H1 (cell line): ENCODE results near the gene RSF1. TPM values are rescaled to one million over a fixed set of nuclear protein-coding genes. Genes with fewer than 3 reads are reported as not detected.

Experiments used
- CTCF ChIA-PET: fragments of 300-600 bp; sonication (Branson Sonifier 250); formaldehyde crosslinking; loops from one replicate; lab custom pipeline; 2021; ENCODE audit not compliant: partially characterized antibody; lab: Charles Lee
- POLR2A ChIA-PET: fragments of 300-600 bp; sonication (Branson Sonifier 250); formaldehyde crosslinking; loops from one replicate; lab custom pipeline; 2021; ENCODE audit warnings: inconsistent platforms; ENCODE audit not compliant: partially characterized antibody; lab: Charles Lee
- DNase-seq, 2 experiments: peaks; one replicate each; pipeline versions ENCODE4 v3.0.0 to v3.0.0-alpha.2; 2010 to 2022; ENCODE audit warnings: low spot score in 2 of 2, low read depth in 1 of 2, mixed read lengths in 1 of 2
- FAIRE-seq: peaks from 2 replicates; lab custom pipeline; 2011; peaks lifted over from hg19 to GRCh38; lab: Jason Lieb, UNC
- H2AFZ ChIP-seq: 2 replicates; pipeline ENCODE4 v1.8.1; 2012; ENCODE audit warnings: low read length, inconsistent platforms
- H2AK5ac ChIP-seq: 2 replicates; pipeline ENCODE4 v1.6.1; 2013; ENCODE audit warnings: low read depth, low read length
- H2BK120ac ChIP-seq: replicated peaks from 2 replicates; pipeline ENCODE3; 2013; ENCODE audit warnings: low read depth, low read length, inconsistent platforms
- H2BK12ac ChIP-seq: 2 replicates; pipeline ENCODE4 v1.6.1; 2013; ENCODE audit warnings: low read depth, low read length
- H2BK15ac ChIP-seq: 2 replicates; pipeline ENCODE4 v1.6.1; 2013; ENCODE audit warnings: low read length
- H2BK20ac ChIP-seq: 2 replicates; pipeline ENCODE4 v1.6.1; 2013; ENCODE audit warnings: low read length
- H2BK5ac ChIP-seq: 2 replicates; pipeline ENCODE4 v1.6.1; 2013; ENCODE audit warnings: low read depth, low read length
- H3K14ac ChIP-seq: 2 replicates; pipeline ENCODE4 v1.6.1; 2013; ENCODE audit warnings: inconsistent platforms; ENCODE audit not compliant: insufficient read length
- H3K18ac ChIP-seq: 2 replicates; pipeline ENCODE4 v1.6.1; 2013; ENCODE audit warnings: low read length; ENCODE audit errors: extremely low read depth
- H3K23ac ChIP-seq: 2 replicates; pipeline ENCODE4 v1.6.1; 2013; ENCODE audit warnings: inconsistent platforms; ENCODE audit not compliant: insufficient read length
- H3K23me2 ChIP-seq: 2 replicates; pipeline ENCODE4 v1.6.1; 2013; ENCODE audit warnings: low read depth, low read length
- H3K27ac ChIP-seq: 2 replicates; pipeline ENCODE4 v1.6.1; 2011; ENCODE audit warnings: low read depth, low read length, inconsistent platforms
- H3K27me3 ChIP-seq, 4 experiments: replicated peaks in 1 of 4; 1 replicate in 1 of 4; 2 replicates in 3 of 4; pipeline versions ENCODE4 v1.6.1 to v1.8.1; 2011 to 2013; ENCODE audit warnings: low read length in 3 of 4, mild to moderate bottlenecking in 3 of 4, inconsistent platforms in 2 of 4, mixed read lengths in 2 of 4, moderate library complexity in 1 of 4; ENCODE audit not compliant: control insufficient read depth in 3 of 4, insufficient read depth in 3 of 4; ENCODE audit errors: extremely low read depth in 1 of 4
- H3K36me3 ChIP-seq, 4 experiments: 2 replicates each; pipeline versions ENCODE4 v1.6.1 to v1.8.1; 2011 to 2013; ENCODE audit warnings: mild to moderate bottlenecking in 4 of 4, low read length in 3 of 4, moderate library complexity in 2 of 4, control low read depth in 1 of 4, inconsistent platforms in 1 of 4; ENCODE audit not compliant: insufficient read depth in 4 of 4, control insufficient read depth in 2 of 4
- H3K4ac ChIP-seq: replicated peaks from 2 replicates; pipeline ENCODE3; 2013; ENCODE audit warnings: low read length, low read depth, mixed read lengths, inconsistent platforms; ENCODE audit not compliant: insufficient read length
- H3K4me1 ChIP-seq, 4 experiments: replicated peaks in 1 of 4; 1 replicate in 1 of 4; 2 replicates in 3 of 4; pipeline versions ENCODE4 v1.6.1 to v1.8.1; 2011 to 2013; ENCODE audit warnings: low read length in 3 of 4, inconsistent platforms in 2 of 4, mixed read lengths in 1 of 4; ENCODE audit not compliant: insufficient read depth in 4 of 4, control insufficient read depth in 3 of 4
- H3K4me2 ChIP-seq, 2 experiments: 2 replicates each; pipeline versions ENCODE4 v1.6.1 to v1.8.1; 2011 to 2013; ENCODE audit warnings: low read depth in 2 of 2, low read length in 2 of 2, control low read depth in 1 of 2, inconsistent platforms in 1 of 2, mild to moderate bottlenecking in 1 of 2; ENCODE audit not compliant: insufficient read depth in 1 of 2
- H3K4me3 ChIP-seq, 4 experiments: fragments of 200-600, 300-600 bp in 1 of 4; sonication (generic), shearing (Covaris generic), sonication (Bioruptor Twin) in 1 of 4; 2 replicates each; pipeline versions ENCODE4 v1.5.1 to v1.8.1; 2011 to 2016; ENCODE audit warnings: low read length in 4 of 4, low read depth in 3 of 4, control low read depth in 2 of 4, inconsistent platforms in 2 of 4, mild to moderate bottlenecking in 2 of 4, mixed read lengths in 1 of 4, moderate library complexity in 1 of 4; ENCODE audit not compliant: insufficient read depth in 2 of 4; ENCODE audit errors: extremely low read depth in 1 of 4
- H3K56ac ChIP-seq: replicated peaks from 2 replicates; pipeline ENCODE3; 2013; ENCODE audit warnings: low read depth, mild to moderate bottlenecking, mixed read lengths, low read length, inconsistent platforms; ENCODE audit not compliant: insufficient read length
- H3K79me1 ChIP-seq: 2 replicates; pipeline ENCODE4 v1.6.1; 2013; ENCODE audit warnings: low read depth, low read length, control low read depth
- H3K79me2 ChIP-seq, 2 experiments: 2 replicates each; pipeline versions ENCODE4 v1.6.1 to v1.8.1; 2012 to 2013; ENCODE audit warnings: low read length in 2 of 2, mild to moderate bottlenecking in 2 of 2, inconsistent platforms in 1 of 2; ENCODE audit not compliant: insufficient read depth in 2 of 2, control insufficient read depth in 1 of 2
- H3K9ac ChIP-seq, 4 experiments: replicated peaks in 1 of 4; 1 replicate in 1 of 4; 2 replicates in 3 of 4; pipeline versions ENCODE4 v1.6.1 to v1.8.1; 2011 to 2013; ENCODE audit warnings: low read depth in 3 of 4, low read length in 3 of 4, control low read depth in 2 of 4, mild to moderate bottlenecking in 2 of 4, moderate library complexity in 2 of 4, inconsistent platforms in 1 of 4; ENCODE audit errors: extremely low read depth in 1 of 4
- H3K9me3 ChIP-seq, 2 experiments: 2 replicates each; pipeline versions ENCODE4 v1.6.1 to v1.8.1; 2012 to 2013; ENCODE audit warnings: mild to moderate bottlenecking in 2 of 2, moderate library complexity in 2 of 2, control low read depth in 1 of 2, inconsistent platforms in 1 of 2, low read depth in 1 of 2, low read length in 1 of 2, mixed read lengths in 1 of 2; ENCODE audit not compliant: insufficient read depth in 2 of 2
- H4K20me1 ChIP-seq, 2 experiments: replicated peaks in 1 of 2; 2 replicates each; pipeline versions ENCODE3 to v1.8.1; 2011 to 2013; ENCODE audit warnings: inconsistent platforms in 2 of 2, low read length in 2 of 2, mild to moderate bottlenecking in 1 of 2; ENCODE audit not compliant: insufficient read depth in 2 of 2, control insufficient read depth in 1 of 2
- H4K5ac ChIP-seq: 2 replicates; pipeline ENCODE4 v1.6.1; 2013; ENCODE audit warnings: low read length, low read depth, mixed read lengths, inconsistent platforms; ENCODE audit not compliant: insufficient read length
- H4K8ac ChIP-seq: 2 replicates; pipeline ENCODE4 v1.8.0; 2013; ENCODE audit warnings: mild to moderate bottlenecking, moderate library complexity, low read length, inconsistent platforms; ENCODE audit not compliant: insufficient read depth; ENCODE audit errors: extremely low read depth
- H4K91ac ChIP-seq: replicated peaks from 2 replicates; pipeline ENCODE3; 2013; ENCODE audit warnings: low read length, mixed read lengths, inconsistent platforms; ENCODE audit not compliant: insufficient read length
- BCL11A ChIP-seq, 2 experiments: IDR thresholded peaks; one replicate each; pipeline ENCODE4 v1.6.1; 2011; ENCODE audit warnings: low read depth in 2 of 2, low read length in 2 of 2, mild to moderate bottlenecking in 2 of 2
- CHD2 ChIP-seq: IDR thresholded peaks from 2 replicates; pipeline ENCODE4 v1.6.1; 2012; ENCODE audit warnings: low read length, improper control_type of control experiment
- EGR1 ChIP-seq: IDR thresholded peaks from 2 replicates; pipeline ENCODE4 v1.6.1; 2011; ENCODE audit warnings: low read depth, low read length, borderline replicate concordance
- JUND ChIP-seq: IDR thresholded peaks from 2 replicates; pipeline ENCODE4 v1.6.1; 2011; ENCODE audit warnings: mild to moderate bottlenecking, improper control_type of control experiment, low read length
- KDM4A ChIP-seq: IDR thresholded peaks from one replicate; pipeline ENCODE4 v1.7.1; 2012; ENCODE audit warnings: low read depth, mild to moderate bottlenecking, moderate library complexity, low read length, inconsistent platforms; ENCODE audit not compliant: severe bottlenecking
- MAFK ChIP-seq: IDR thresholded peaks from 2 replicates; pipeline ENCODE4 v1.6.1; 2012; ENCODE audit warnings: low read depth, mild to moderate bottlenecking, improper control_type of control experiment, low read length
- PHF8 ChIP-seq: fragments of 200-600 bp; sonication (generic); conservative IDR thresholded peaks from 2 replicates; pipeline ENCODE4 v1.7.1; 2012; ENCODE audit warnings: low read depth, mild to moderate bottlenecking, inconsistent platforms, low read length, moderate library complexity
- RNF2 ChIP-seq: fragments of 200-900, 300-1000 bp; sonication (generic); IDR thresholded peaks from 2 replicates; pipeline ENCODE4 v1.7.1; 2016; ENCODE audit warnings: borderline replicate concordance, low read depth, mild to moderate bottlenecking, antibody characterized with exemption, low read length; ENCODE audit not compliant: poor library complexity, severe bottlenecking; ENCODE audit errors: missing control alignments
- SIRT6 ChIP-seq: IDR thresholded peaks from one replicate; pipeline ENCODE4 v1.7.1; 2012; ENCODE audit warnings: low read length, inconsistent platforms
- SP1 ChIP-seq: IDR thresholded peaks from 2 replicates; pipeline ENCODE4 v1.6.1; 2011; ENCODE audit warnings: low read depth, low read length
- SRF ChIP-seq: IDR thresholded peaks from 2 replicates; pipeline ENCODE4 v1.6.1; 2011; ENCODE audit warnings: mild to moderate bottlenecking, low read depth, low read length, moderate library complexity
- polyA plus RNA-seq, 7 experiments: library from polyadenylated mRNA; depleted of rRNA in 3 of 7; stranded (reverse) in 5 of 7; unstranded in 2 of 7; fragments of >200 nt in 5 of 7; fragments of 200-250 nt in 2 of 7; gene quantifications; 1 replicate in 5 of 7; 2 replicates in 1 of 7; 4 replicates in 1 of 7; pipeline versions ENCODE4 v1.2.1 to v1.2.3, GENCODE V29; 2011 to 2013; ENCODE audit warnings: missing spikeins in 2 of 7, mixed read lengths in 2 of 7
- total RNA-seq: library from RNA; stranded (reverse); fragmentation: NEBNext Ultra II Directional; extraction: Animal tissue kit (Norgen Biotek cat#: 25700); gene quantifications from 2 replicates; pipeline ENCODE4 v1.2.1, GENCODE V29; 2021

RSF1 gene
- total and polyA plus RNA-seq, 2 of the 8 experiments (the other 6 are each of a cell fraction or from before 2014, with no cell fraction given): 17.8 to 87.9 TPM

- Histone ChIP-seq H3K36me3 (peaks cover 5 to 22% (median 11%) of the 10 kb centered on the region in 4 experiments), H3K4me3 (no peak overlapping the region), H4K5ac (no peak overlapping the region), H3K56ac (no peak overlapping the region), H3K27ac (no peak overlapping the region), H3K79me2 (peaks cover 0 to 49% of the 10 kb centered on the region in 2 experiments; a peak in 3 of 4 replicates), H3K23me2 (peaks cover 2% of the 10 kb centered on the region; the same call in 1 of the 2 replicates), H3K14ac (no peak overlapping the region), H4K91ac (no peak overlapping the region), H2AFZ (no peak overlapping the region), H2BK20ac (no peak overlapping the region), H2BK120ac (no peak overlapping the region), H3K27me3 (no peaks in the 10 kb centered on the region), H2AK5ac (no peak overlapping the region), H3K4ac (no peak overlapping the region), H4K20me1 (peaks cover 0 to 6% of the 10 kb centered on the region in 2 experiments), H3K18ac (no peak overlapping the region), H3K79me1 (no peaks in the 10 kb centered on the region; the same call in 1 of the 2 replicates), H2BK12ac (no peak overlapping the region), H3K23ac (no peak overlapping the region), H3K4me1 (no peaks in the 10 kb centered on the region; a peak in 1 of 7 replicates), H3K9ac (no peak overlapping the region), H2BK15ac (no peak overlapping the region), H4K8ac (no peak overlapping the region), H3K9me3 (no peaks in the 10 kb centered on the region), H3K4me2 (no peak overlapping the region), H2BK5ac (no peak overlapping the region)
- ChIA-PET POLR2A (interaction anchor here (0.7 kb wide), 1 partner anchor 208 kb away, joined by 3 read pairs; no protein-coding TSS in a partner anchor), CTCF (interaction anchor here (1.0 to 1.2 kb wide), 2 partner anchors 13 to 18 kb away, joined by 3 to 7 read pairs; no protein-coding TSS in a partner anchor)
- DNase-seq (no peak), FAIRE-seq (no peak)
- TF ChIP-seq EGR1: no peak
- no peak for TF ChIP-seq JUND
- TF ChIP-seq SRF: no peak
- TF ChIP-seq KDM4A: no peak
- TF ChIP-seq PHF8: no peak
- TF ChIP-seq BCL11A (IDR thresholded peaks at IDR 0.05; ENCODE audit: low read depth in 2 of 2, low read length in 2 of 2): no peak
- TF ChIP-seq CHD2: no peak
- TF ChIP-seq RNF2: no peak
- TF ChIP-seq MAFK: no peak
- no peak for TF ChIP-seq SP1
- TF ChIP-seq SIRT6: no peak
These were observed 58.1 kb downstream of the RSF1 start for GRCh38 chr11:77762426-77762825.
